ENCODE results near the gene TSPAN4.

The TSPAN4 gene

GRCh38 chr11:887589-887988 is 44.9 kb downstream of the TSPAN4 start:
- no peak for DNase-seq (ENCODE audit: low read depth in 2 of 2)

DNA sequence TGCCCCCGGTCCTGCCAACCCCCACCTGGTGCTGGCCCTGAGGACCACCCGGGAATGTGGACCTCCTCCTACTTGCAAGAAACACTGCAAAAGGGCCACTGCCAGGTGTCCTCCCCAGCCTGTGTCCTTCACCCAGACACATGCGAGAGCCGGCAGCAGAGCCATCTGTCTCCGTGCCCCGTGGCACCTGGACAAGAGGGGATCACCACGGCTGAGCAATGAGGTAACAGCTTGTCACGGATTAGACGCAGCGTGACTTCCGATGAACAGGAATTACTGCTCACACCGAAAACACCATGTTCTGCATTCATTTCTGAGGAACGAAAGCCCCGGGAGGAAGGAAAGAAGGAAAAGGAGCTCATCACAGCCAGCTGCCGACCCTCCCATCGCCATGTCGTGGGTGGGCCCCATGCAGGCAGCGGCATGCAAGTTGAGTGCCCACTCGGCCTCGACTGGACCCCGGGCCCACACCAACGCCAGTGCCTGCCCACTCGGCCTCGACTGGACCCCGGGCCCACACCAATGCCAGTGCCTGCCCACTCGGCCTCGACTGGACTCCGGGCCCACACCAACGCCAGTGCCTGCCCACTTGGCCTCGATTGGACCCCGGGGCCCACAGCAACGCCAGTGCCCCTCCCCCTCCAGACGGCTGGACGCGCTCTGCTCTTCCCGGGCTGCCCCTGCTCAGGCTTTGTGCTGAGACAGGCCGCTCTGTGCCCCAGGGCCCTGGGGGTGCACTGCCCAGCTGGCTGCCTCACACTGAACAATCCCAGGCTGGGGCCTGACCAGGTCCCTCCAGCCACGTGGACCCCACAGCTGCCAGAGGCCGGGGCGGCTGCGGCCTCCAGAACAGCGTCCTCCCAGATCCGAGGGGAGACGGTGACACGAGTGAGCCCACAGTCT is 45.9 kb downstream of the TSPAN4 start:
- no peak for DNase-seq (ENCODE audit: low read depth in 2 of 2)

DNA sequence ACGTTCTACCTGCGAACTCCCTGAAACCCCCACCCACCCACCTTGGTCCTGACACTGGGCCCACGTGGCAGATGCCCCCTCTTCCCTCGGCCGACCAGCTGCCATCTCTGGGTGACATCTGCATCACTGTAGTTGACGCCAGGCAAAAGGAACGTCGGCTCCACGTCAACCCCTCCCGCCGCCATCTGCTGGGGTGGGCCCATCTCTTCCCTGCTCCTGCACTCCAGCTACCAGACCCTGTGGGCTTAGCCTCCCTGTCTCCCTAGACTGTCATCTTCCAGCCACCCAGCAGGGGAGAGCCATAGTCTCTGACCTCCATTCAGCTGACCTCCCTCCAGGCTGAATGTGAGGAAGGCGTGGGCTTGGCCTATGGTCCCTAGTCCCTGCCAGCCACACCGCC is 46.6 kb downstream of the TSPAN4 start:
- no peak for DNase-seq (ENCODE audit: low read depth in 2 of 2)

DNA sequence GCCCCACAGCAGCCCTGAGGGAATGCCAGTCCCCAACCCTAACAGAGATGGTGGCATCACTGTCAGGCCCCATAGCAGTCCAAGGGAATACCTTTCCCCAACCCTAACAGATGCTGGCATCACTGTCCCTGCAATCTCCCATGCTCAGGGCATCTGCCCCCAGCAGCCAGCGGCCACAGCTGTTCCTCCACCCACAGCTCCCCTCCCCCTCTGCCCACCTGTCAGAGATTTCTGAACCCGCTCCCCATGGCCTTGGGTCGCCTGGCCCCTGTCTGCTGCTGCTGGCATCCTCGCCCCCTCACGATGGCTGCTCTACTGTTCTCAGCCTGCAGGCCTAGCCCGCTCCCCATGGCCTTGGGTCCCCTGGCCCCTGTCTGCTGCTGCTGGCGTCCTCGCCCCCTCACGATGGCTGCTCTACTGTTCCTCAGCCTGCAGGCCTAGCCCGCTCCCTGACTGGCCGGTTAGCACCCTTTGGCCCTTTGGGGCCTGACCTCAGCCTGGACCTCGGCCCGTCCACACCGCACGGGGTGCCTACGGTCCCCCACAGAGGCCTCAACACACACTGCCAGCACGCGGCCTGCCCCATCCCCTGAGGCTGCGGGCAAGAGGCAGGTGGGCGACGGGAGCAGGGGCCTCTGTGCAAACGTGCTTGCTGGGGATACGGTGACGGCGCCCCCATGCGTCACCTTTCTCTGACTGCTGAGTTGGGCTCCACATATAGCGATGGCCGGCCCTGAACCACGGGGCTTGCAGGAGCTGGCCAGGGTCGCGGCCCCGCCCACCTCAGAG is 47.2 kb downstream of the TSPAN4 start:
- no peak for DNase-seq (ENCODE audit: low read depth in 2 of 2)

DNA sequence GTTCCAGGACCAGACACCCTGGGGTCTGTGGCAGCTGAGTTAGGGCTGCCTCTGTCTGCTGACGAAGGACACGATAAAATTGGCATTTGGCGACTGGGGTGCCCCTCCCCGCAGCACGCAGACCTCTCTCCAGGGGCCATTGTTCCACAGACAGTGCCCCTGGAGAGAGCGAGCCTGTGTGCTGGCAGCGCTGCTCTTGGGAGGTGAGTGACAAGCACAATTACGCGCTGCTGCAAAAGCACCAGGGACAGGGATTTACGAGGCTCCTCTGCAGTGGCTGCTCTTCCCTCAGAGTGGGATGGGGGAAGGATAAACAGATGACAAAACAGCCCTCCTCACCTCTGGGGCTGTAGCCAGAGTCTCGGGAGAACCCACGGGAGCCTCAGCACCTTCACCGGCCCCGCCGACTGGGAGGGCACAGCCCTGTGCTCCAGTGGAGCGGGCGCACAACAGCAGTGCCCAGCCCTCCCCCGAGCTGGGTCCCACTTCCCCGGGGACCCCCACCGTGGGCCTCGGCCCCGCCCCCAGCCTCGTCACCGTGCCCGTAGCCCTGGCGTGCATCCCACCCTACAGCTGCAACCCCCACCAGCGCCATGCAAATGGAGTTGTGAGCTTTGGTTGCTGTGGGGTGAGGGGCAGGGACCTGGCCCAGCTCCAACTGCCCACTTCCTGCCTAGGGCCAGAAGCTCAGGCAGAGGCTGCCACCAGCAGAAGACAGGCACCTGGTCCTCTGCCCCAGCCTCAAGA is 48.3 kb downstream of the TSPAN4 start:
- DNase-seq (ENCODE audit: low read depth in 2 of 2) = no peak

DNA sequence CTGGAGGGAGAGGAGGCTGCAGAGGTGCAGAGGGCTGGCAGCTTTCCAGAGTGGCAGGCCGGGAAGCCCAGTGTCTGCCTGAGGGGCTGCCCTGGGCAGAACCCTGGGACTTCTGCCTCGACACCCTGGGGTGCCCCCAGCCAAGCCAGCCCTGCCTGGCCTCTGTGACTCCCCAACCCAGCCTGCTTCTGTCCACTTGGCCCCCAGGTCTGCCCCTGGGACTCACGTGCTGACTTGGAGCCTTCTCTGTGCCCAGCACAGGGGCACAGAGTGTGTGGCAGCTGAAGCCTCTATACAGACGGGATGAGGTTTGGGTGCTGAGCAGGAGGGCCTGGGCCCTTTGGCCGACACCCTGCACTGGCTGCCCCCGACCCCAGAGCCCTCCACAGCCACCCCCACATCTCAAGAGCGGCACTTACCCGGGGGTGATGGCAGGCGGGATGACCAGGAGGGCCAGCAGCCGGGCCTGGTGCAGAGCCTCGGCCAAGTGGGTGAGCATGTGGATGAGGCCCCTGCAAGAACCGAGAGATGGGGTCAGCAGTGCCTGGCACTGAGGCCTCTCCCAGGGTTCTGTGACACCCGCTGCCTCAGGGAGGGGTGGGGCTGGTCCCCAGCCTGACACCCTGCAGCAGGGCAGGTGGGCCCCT is 50.5 kb downstream of the TSPAN4 start:
- DNase-seq (ENCODE audit: low read depth in 2 of 2) = no peak

GRCh38 chr11:894575-895201 is 52.0 kb downstream of the TSPAN4 start:
- DNase-seq (ENCODE audit: low read depth in 2 of 2) = no peak

DNA sequence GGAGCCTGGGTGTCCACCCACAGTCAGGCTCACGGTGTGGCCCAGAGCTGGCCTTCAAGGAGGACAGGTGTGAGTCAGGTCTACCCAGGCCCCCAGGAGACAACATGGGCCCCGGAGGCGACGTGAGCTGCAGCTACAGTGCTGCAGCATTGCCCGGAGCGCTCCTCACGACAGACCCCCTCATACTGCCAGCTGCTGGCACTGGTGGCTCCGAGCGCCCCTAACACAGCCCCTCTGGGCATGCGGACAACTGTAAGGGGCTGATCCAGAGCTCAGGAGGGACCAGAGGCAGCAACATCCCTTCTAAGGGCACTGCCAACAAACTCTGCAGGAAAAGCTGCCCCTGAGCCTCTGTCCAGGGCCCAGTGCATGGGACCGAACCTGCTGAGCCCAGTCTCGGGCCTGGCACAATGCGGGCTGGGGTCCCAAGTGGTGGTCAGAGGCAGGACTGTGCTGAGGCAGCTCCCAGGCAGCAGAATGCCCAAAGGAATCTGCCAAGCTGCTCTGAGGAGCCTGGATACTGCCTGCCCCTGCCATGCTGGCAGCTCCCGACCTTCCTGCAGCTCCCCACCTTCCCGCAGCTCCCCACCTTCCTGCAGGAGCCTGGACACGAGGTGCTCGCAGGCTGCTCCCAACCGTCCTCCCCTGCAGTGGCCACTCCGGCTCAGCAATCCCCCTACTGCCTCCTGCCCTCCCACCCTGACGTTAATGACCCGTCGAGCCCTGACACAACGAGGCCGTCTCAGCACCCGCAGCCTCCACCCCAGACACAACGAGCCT is 52.9 kb downstream of the TSPAN4 start:
- no peak for DNase-seq (ENCODE audit: low read depth in 2 of 2)

DNA sequence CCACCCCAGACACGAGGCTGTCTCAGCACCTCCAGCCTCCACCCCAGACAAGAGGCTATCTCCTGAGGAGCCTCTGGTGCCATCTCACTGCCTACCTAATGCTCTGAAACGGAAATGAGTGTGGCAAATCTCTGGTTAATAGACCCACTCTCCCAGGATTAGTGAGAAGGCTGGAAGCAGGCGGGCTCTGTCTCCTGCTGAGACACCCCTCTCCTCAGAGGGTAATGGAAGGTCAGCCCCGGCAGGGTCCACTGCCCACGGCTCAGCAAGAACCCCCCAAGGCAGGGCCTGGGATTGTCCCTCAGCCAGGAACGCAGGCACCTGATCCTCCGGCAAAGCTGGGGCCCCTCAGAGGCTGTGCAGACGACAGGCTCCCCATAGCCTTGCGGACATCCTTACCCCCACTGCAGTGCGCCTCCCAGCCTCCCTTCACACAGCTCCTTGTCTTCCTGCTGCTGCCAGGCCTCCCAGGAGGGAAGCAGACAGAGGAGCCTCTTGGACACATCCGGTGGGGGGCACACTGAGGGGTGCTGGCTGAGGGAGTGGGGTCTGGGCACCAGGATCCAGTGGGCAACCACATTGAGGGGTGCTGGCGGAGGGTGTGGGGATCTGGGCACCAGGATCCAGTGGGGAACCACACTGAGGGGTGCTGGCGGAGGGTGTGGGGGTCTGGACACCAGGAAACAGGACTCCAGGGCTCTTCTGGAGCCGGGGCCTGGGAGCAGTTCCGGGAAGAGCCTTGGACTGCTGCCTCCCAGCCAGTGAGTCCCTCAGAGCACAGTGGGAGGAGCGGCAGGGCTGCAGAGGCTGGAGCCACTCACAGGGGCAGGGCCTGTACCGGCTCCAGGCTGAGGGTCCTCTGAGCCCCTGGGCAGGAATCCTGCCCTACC is 54.8 kb downstream of the TSPAN4 start:
- DNase-seq (ENCODE audit: low read depth in 2 of 2) = no peak

DNA sequence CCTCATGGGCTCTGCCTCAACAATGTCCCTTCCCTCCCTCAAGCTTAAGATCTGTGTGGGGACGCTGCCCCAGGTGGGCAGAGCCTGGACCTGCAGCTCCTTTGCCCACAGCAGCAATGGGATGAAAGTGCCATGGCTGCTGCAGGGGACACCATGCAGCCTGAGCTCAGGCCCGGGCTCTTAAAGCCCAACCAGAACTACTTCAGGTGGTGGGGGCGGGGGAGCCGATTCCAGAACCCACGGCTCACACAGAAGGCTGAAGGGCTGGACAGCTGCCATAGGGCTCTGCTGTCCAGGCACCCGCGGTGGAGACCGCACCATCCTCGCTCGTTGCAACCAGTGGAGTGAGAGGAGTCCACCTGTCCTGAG is 55.5 kb downstream of the TSPAN4 start:
- DNase-seq (ENCODE audit: low read depth in 2 of 2) = no peak

- no peak for DNase-seq (ENCODE audit: low read depth in 2 of 2)
Measured at GRCh38 chr11:898540-899190, 56.0 kb downstream of the TSPAN4 start.

- no peak for DNase-seq (ENCODE audit: low read depth in 2 of 2)
Measured at GRCh38 chr11:899724-900123, 57.1 kb downstream of the TSPAN4 start.

DNA sequence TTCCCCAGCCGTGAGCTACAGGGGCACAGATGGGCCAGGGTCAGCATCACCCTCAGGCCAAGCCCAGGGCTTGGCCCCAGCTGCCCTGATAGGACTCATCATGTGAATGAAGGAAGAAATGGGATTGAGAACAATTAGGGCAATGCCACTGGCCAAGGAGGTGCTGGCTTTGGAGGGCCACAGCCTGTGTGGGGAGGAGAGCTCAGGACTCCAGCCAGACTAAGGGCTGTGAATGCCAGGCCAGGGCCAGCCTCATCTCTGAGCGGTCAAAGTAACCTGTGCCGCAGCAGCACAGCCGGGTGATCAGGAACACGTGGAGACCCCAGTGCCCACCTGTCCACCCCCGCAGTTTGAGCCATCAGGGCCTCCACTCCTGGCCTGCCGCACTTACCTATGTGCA is 57.9 kb downstream of the TSPAN4 start:
- DNase-seq (ENCODE audit: low read depth in 2 of 2) = no peak

- no peak for DNase-seq (ENCODE audit: low read depth in 2 of 2)
Measured at GRCh38 chr11:901452-902061, 58.9 kb downstream of the TSPAN4 start.

- DNase-seq (ENCODE audit: low read depth in 2 of 2) = no peak
Measured at GRCh38 chr11:904380-904779, 61.7 kb downstream of the TSPAN4 start.

DNA sequence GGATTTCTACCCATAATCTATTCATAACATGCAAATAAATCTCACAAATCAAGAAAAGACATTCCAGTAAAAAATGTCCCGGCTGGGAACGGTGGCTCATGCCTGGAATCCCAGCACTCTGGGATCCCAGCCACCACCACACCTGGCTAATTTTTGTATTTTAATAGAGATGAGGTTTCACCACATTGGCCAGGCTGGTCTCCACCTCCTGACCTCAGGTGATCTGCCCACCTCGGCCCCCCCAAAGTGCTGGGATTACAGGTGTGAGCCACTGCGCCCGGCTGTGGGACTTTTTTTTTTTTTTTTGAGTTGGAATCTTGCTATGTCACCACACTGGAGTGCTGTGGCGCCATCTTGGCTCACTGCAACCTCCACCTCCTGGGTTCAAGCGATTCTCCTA is 63.3 kb downstream of the TSPAN4 start:
- DNase-seq (ENCODE audit: low read depth in 2 of 2) = no peak

GRCh38 chr11:907668-908067 is 65.0 kb downstream of the TSPAN4 start:
- no peak for DNase-seq (ENCODE audit: low read depth in 2 of 2)

- DNase-seq (ENCODE audit: low read depth in 2 of 2) = no peak
Measured at GRCh38 chr11:908273-908672, 65.6 kb downstream of the TSPAN4 start.

DNA sequence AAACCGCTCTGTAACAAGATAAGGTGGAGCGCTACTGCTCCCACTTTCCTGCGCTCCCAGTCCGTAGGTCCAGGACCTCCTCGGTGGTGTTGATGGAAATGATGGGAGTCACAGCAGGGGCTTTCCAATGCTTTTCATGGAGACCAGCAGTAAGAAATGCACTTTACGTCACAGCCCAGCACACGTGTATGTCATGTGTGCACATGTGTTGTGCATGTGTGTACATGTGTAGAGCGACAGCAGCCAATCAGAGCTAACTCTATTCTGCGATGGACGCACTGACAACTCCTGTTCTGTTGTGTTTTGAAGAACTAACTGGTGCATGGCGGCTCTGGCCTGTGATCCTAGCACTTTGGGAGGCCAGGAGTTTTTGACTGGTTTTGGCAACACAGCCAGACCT is 66.8 kb downstream of the TSPAN4 start:
- DNase-seq (ENCODE audit: low read depth in 2 of 2) = no peak

All from stimulated activated CD8-positive, alpha-beta memory T cell treated with anti-CD3 and anti-CD28 coated beads, Interleukin-2, amount 100 ng/mL, for 48 hours (primary cell).